BJ (cell line): ENCODE measurements around the gene ENOSF1. TPM values are rescaled to one million over a fixed set of nuclear protein-coding genes. Genes with fewer than 3 reads are reported as not detected.

Experiments used
- CTCF ChIA-PET: fragments of 350-600 bp; formaldehyde crosslinking; extraction: SDS; loops from one replicate; lab custom pipeline; 2021; ENCODE audit warnings: antibody characterized with exemption, inconsistent platforms; lab: Yijun Ruan, JAX
- POLR2A ChIA-PET: fragments of 300-600 bp; sonication (Branson Sonifier 250); formaldehyde crosslinking; extraction: SDS; loops from one replicate; lab custom pipeline; 2021; ENCODE audit warnings: antibody characterized with exemption; lab: Charles Lee
- DNase-seq: peaks from one replicate; pipeline ENCODE4 v3.0.0-alpha.2; 2011; ENCODE audit warnings: low read depth
- H3K27me3 ChIP-seq: 2 replicates; pipeline ENCODE4 v1.6.0; 2011; ENCODE audit warnings: low read length; ENCODE audit not compliant: control insufficient read depth, insufficient read depth
- H3K36me3 ChIP-seq: 2 replicates; pipeline ENCODE4 v1.5.1; 2011; ENCODE audit warnings: low read length; ENCODE audit not compliant: control insufficient read depth, insufficient read depth
- H3K4me3 ChIP-seq: 2 replicates; pipeline ENCODE4 v1.5.1; 2011; ENCODE audit warnings: low read depth, mild to moderate bottlenecking, control low read depth, low read length
- polyA plus RNA-seq: library from polyadenylated mRNA; depleted of rRNA; stranded (reverse); fragments of >200 nt; gene quantifications from 2 replicates; pipeline ENCODE4 v1.2.3, GENCODE V29; 2011
- TF ChIP-seq, protein P1 (sequence below): IDR thresholded peaks from 2 replicates; pipeline ENCODE4 v1.5.1; 2011; ENCODE audit warnings: low read depth, mild to moderate bottlenecking, control low read depth, inconsistent platforms, low read length, moderate library complexity; ENCODE audit not compliant: insufficient read depth

ENOSF1 gene
- polyA plus RNA-seq, 1 experiment, result 16.4 TPM

DNA sequence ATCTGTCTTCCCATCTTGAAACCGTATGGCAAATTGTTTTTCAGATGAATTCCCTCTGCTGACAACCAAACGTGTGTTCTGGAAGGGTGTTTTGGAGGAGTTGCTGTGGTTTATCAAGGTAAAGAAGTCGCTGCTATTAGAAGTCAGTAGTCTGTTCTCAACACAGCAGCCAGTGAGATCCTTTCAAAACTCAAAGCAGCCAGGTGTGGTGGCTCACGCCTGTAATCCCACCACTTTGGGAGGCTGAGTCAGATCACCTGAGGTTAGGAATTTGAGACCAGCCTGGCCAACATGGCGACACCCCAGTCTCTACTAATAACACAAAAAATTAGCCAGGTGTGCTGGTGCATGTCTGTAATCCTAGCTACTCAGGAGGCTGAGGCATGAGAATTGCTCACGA is 52.8 kb downstream of the ENOSF1 start:
- ChIA-PET POLR2A (no interaction called here), CTCF (interaction anchor here (2.0 to 2.2 kb wide), 2 partner anchors 36 to 53 kb away, joined by 5 to 7 read pairs; partner anchors contain the start of gene ENOSF1)
- Histone ChIP-seq H3K27me3 (no peaks in the 10 kb centered on the region), H3K4me3 (no peak overlapping the region), H3K36me3 (no peaks in the 10 kb centered on the region)
- TF ChIP-seq, protein P1, sequence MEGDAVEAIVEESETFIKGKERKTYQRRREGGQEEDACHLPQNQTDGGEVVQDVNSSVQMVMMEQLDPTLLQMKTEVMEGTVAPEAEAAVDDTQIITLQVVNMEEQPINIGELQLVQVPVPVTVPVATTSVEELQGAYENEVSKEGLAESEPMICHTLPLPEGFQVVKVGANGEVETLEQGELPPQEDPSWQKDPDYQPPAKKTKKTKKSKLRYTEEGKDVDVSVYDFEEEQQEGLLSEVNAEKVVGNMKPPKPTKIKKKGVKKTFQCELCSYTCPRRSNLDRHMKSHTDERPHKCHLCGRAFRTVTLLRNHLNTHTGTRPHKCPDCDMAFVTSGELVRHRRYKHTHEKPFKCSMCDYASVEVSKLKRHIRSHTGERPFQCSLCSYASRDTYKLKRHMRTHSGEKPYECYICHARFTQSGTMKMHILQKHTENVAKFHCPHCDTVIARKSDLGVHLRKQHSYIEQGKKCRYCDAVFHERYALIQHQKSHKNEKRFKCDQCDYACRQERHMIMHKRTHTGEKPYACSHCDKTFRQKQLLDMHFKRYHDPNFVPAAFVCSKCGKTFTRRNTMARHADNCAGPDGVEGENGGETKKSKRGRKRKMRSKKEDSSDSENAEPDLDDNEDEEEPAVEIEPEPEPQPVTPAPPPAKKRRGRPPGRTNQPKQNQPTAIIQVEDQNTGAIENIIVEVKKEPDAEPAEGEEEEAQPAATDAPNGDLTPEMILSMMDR, result no peak
- no peak for DNase-seq

GRCh38 chr18:658947-659533 is 53.4 kb downstream of the ENOSF1 start:
- ChIA-PET POLR2A (interaction anchor here (0.6 kb wide), 2 partner anchors 12 to 44 kb away, joined by 3 read pairs; no protein-coding TSS in a partner anchor), CTCF (interaction anchor here (1.4 to 2.2 kb wide), 3 partner anchors 35 to 180 kb away, joined by 4 to 7 read pairs (median 5); partner anchors contain the start of gene ENOSF1)
- no peaks in the 10 kb centered on the region for H3K36me3 ChIP-seq

GRCh38 chr18:658001-658946 is 54.2 kb downstream of the ENOSF1 start:
- ChIA-PET POLR2A (interaction anchor here (0.6 kb wide), 2 partner anchors 12 to 45 kb away, joined by 3 read pairs; no protein-coding TSS in a partner anchor), CTCF (interaction anchor here (1.0 to 2.2 kb wide), 5 partner anchors 27 to 181 kb away, joined by 3 to 7 read pairs (median 4); partner anchors contain the start of gene ENOSF1)
- peak overlapping the region; percentile 65 for H3K4me3 ChIP-seq
- no peaks in the 10 kb centered on the region for H3K36me3 ChIP-seq
- TF ChIP-seq, protein P1, result no peak
- H3K27me3 ChIP-seq, result no peaks in the 10 kb centered on the region
- peak; percentile 51 for DNase-seq

More at GRCh38 chr18:658947-659533, 53.4 kb downstream of the ENOSF1 start:
- no peak for DNase-seq
- TF ChIP-seq, protein P1, result no peak
- H3K27me3 ChIP-seq, result no peaks in the 10 kb centered on the region
- peak overlapping the region; percentile 65 for H3K4me3 ChIP-seq

DNA sequence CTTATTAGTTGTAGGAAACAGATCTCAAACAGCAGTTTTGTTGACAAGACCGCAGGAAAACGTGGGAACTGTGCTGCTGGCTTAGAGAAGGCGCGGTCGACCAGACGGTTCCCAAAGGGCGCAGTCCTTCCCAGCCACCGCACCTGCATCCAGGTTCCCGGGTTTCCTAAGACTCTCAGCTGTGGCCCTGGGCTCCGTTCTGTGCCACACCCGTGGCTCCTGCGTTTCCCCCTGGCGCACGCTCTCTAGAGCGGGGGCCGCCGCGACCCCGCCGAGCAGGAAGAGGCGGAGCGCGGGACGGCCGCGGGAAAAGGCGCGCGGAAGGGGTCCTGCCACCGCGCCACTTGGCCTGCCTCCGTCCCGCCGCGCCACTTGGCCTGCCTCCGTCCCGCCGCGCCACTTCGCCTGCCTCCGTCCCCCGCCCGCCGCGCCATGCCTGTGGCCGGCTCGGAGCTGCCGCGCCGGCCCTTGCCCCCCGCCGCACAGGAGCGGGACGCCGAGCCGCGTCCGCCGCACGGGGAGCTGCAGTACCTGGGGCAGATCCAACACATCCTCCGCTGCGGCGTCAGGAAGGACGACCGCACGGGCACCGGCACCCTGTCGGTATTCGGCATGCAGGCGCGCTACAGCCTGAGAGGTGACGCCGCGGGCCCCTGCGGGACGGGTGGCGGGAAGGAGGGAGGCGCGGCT is 55.0 kb downstream of the ENOSF1 start, which contains the start of gene TYMS:
Gene TYMS, plus strand, starts transcription at position 343 of the 690 bp plus-strand sequence. Its CDS starts 90 bp downstream, at position 433.
- TF ChIP-seq, protein P1, result 0 out of 2 replicates have a peak, but pooled peaks have one; percentile 17
- H3K27me3 ChIP-seq, result no peaks in the 10 kb centered on the region
- DNase-seq, result no peak
- H3K4me3 ChIP-seq, result peak within 1 kb of the TSS; percentile 65
- no peaks in the 10 kb centered on the region for H3K36me3 ChIP-seq
- POLR2A ChIA-PET, result no interaction called here
- CTCF ChIA-PET, result interaction anchor here (1.0 to 2.2 kb wide), 5 partner anchors 27 to 182 kb away, joined by 3 to 7 read pairs (median 4); partner anchors contain the start of gene ENOSF1
